Activated naive CD8-positive, alpha-beta T cell (primary cell): Measurements from ENCODE around the gene KRTAP3-2.
"Not testable (repeated sequence)": the region's sequence is repeated elsewhere in the genome, so short reads cannot be mapped to it uniquely, and the experiment has no call there.

Experiments
- H3K27ac Mint-ChIP-seq: one replicate; pipeline ENCODE4 v1.8.0; 2021; ENCODE audit warnings: mixed read lengths
- H3K27me3 Mint-ChIP-seq: one replicate; pipeline ENCODE4 v1.8.0; 2021; ENCODE audit warnings: mixed read lengths
- H3K36me3 Mint-ChIP-seq: one replicate; pipeline ENCODE4 v1.8.0; 2021; ENCODE audit warnings: mixed read lengths
- H3K4me1 Mint-ChIP-seq: one replicate; pipeline ENCODE4 v1.8.0; 2021; ENCODE audit warnings: low read depth, mixed read lengths
- H3K4me3 Mint-ChIP-seq: one replicate; pipeline ENCODE4 v1.8.0; 2021; ENCODE audit warnings: mild to moderate bottlenecking, mixed read lengths
- H3K9me3 Mint-ChIP-seq: one replicate; pipeline ENCODE4 v1.8.0; 2021; ENCODE audit warnings: low read depth, mixed read lengths

KRTAP3-2 gene

DNA sequence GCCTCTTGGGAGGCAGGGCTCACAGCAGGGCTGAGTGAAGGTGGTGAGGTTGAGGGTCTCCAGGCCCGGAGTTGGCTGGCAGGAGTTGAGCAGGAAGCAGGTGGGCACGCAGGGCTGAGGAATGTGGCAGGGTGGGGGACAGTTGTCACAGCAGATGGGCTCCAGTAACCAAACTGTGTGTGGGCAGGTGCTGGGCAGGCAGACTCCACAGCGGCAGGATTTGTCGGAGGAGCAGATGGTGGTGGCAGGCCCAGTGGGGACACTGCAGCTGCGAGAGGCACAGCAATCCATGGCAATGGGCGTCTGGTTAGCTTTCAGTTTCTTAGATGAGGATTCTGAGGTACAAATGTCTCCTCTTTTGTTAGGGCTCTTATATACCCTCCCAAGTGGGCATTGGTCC, at the start of gene KRTAP3-2:
Gene KRTAP3-2 (minus strand): TSS at position 344 of the 400 bp plus-strand sequence. CDS start 53 bp downstream, at position 291.
- H3K9me3 Mint-ChIP-seq, H3K4me1 Mint-ChIP-seq, H3K27ac Mint-ChIP-seq, H3K4me3 Mint-ChIP-seq, H3K36me3 Mint-ChIP-seq: not testable (repeated sequence)
- H3K27me3 Mint-ChIP-seq, result peaks cover 22% of the 10 kb centered on the region

DNA sequence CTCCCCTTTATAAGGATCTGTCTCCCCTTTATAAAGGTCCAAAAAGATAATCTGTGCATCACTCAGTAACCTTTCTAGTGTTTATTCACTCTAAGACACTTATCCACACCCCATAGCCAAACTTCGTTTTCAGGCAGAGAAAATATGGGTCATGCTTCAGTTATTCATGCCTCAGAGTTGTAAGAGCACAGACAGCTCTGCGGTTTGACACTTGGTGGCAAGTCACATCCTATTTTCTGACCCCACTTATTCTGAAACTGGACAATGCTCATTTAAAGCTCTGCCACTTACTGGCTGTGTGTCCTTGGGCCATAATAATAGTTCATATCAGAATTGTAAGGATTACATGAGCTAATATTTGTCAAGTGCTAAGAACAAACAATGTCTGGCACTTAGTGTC, 49.4 kb upstream of the KRTAP3-2 start:
- Mint-ChIP-seq H3K27me3 (peaks cover 13% of the 10 kb centered on the region), H3K36me3 (no peaks in the 10 kb centered on the region), H3K4me1 (peaks cover 2% of the 10 kb centered on the region), H3K9me3 (no peaks in the 10 kb centered on the region), H3K27ac (no peak overlapping the region), H3K4me3 (no peak overlapping the region)

DNA sequence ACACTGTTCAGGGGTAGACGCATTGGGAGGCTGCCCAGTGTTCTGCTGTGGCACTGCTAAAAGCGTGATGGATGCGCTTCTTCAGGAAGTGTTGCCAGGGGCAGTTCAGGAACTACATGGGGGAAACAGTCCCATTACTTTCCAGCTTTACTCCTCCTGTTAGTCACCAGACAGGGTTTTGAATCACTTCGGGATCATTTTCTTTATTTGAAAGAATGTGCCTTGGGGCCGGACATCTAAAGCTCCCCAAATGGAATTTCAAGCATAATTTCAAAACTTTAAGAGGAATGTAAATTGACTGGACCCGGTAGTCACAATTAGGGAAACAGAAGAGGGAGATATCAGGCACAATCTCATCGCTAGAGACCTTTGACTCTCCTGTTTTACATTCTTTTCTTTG, 48.7 kb upstream of the KRTAP3-2 start:
- Mint-ChIP-seq H3K27ac (no peak overlapping the region), H3K9me3 (peaks cover 4% of the 10 kb centered on the region), H3K27me3 (peaks cover 13% of the 10 kb centered on the region), H3K36me3 (no peaks in the 10 kb centered on the region), H3K4me1 (peaks cover 2% of the 10 kb centered on the region), H3K4me3 (no peak overlapping the region)

GRCh38 chr17:41046735-41047465, 47.2 kb upstream of the KRTAP3-2 start, which contains the start of gene KRTAP2-1:
KRTAP2-1 (minus strand) TSS chr17:41047316; CDS start chr17:41047267, 49 bp downstream.
- H3K36me3 Mint-ChIP-seq, H3K27ac Mint-ChIP-seq, H3K4me3 Mint-ChIP-seq, H3K4me1 Mint-ChIP-seq, H3K9me3 Mint-ChIP-seq: not testable (repeated sequence)
- peaks cover 13% of the 10 kb centered on the region for H3K27me3 Mint-ChIP-seq

DNA sequence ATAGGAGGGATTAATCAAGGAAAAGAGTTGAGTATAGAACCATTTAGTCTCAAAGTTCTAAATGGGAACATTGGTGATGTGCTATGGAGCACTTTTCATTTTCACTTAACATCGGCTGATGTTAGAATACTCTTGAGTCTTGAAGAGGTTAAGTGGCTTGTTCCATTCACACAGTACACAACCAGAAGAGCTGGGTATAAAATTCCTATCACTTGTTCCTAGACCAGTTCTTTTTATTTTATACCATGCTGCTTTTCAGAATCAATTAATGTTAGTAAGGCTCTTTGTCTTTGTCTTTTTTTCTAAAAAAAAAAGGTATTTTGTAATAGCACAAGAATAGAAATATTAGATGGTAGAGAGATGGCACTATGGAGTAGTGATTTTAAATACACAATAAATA, 43.2 kb upstream of the KRTAP3-2 start:
- H3K4me3 Mint-ChIP-seq, result no peak overlapping the region
- H3K27me3 Mint-ChIP-seq, result peaks cover 12% of the 10 kb centered on the region
- no peaks in the 10 kb centered on the region for H3K36me3 Mint-ChIP-seq
- H3K9me3 Mint-ChIP-seq, result peaks cover 6% of the 10 kb centered on the region
- H3K4me1 Mint-ChIP-seq, result peaks cover 2% of the 10 kb centered on the region
- H3K27ac Mint-ChIP-seq, result no peak overlapping the region

- H3K27ac Mint-ChIP-seq, H3K36me3 Mint-ChIP-seq, H3K9me3 Mint-ChIP-seq, H3K4me3 Mint-ChIP-seq, H3K4me1 Mint-ChIP-seq: not testable (repeated sequence)
- peaks cover 11% of the 10 kb centered on the region for H3K27me3 Mint-ChIP-seq
These were observed 41.3 kb upstream of the KRTAP3-2 start, which contains the start of gene KRTAP1-1 for GRCh38 chr17:41040783-41041571. KRTAP1-1 (minus strand) TSS chr17:41041450; CDS start chr17:41041397, 53 bp downstream.

DNA sequence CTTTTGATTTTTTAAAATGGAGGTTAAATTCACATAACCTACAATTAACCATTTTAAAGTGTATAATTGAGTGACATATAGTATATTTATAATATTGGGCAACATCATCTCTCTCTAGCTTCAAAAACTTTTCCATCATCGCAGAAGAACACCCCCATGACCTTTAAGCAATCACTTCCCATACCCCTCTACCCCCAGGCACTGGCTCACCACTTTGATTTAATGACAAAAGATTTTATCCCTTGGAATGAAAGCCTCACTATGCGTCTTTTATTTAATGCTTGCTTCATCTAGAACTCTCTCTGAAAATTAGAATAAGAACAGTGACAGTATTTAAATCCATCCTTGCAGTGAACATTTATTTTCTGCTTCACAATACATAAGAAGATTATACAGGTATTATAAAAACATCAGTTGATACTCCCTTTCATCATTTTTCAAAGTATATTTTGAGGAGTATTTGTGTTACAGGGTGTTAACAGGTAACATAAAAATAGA, 38.2 kb upstream of the KRTAP3-2 start:
- Mint-ChIP-seq H3K4me1 (no peaks in the 10 kb centered on the region), H3K9me3 (no peaks in the 10 kb centered on the region), H3K36me3 (no peaks in the 10 kb centered on the region)

DNA sequence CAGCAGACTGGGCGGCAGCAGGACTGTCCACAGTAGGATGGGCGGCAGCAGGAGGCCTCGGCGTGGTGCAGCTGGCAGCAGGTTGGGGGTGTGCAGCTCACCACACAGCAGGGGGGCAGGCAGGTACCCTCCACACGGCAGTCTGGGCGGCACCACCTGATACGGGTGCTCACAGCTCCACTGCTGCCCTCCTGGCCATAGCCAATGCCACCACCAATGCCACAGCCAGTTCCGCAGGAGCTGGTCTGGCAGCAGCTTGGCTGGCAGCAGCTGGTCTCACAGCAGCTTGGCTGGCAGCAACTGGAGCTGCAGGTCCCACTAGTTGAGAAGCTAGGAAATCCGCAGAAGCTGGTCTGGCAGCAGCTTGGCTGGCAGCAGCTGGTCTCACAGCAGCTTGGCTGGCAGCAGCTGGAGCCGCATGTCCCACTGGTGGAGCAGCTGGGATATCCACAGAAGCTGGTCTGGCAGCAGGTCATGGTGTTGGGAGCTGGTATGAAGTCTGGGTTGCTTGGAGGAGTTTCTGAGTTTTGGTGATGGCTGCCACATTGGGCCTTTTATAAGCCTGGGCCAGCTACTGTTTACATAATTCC, 34.7 kb upstream of the KRTAP3-2 start, which contains the start of gene KRTAP1-3:
Gene KRTAP1-3 (minus strand): TSS at position 529 of the 590 bp plus-strand sequence. CDS start 53 bp downstream, at position 476.
- H3K36me3 Mint-ChIP-seq, H3K4me1 Mint-ChIP-seq, H3K27ac Mint-ChIP-seq, H3K9me3 Mint-ChIP-seq, H3K27me3 Mint-ChIP-seq, H3K4me3 Mint-ChIP-seq: not testable (repeated sequence)

More for the DNA sequence above, 38.2 kb upstream of the KRTAP3-2 start:
- H3K27ac Mint-ChIP-seq, result no peak overlapping the region
- peaks cover 5% of the 10 kb centered on the region for H3K27me3 Mint-ChIP-seq
- H3K4me3 Mint-ChIP-seq, result no peak overlapping the region

DNA sequence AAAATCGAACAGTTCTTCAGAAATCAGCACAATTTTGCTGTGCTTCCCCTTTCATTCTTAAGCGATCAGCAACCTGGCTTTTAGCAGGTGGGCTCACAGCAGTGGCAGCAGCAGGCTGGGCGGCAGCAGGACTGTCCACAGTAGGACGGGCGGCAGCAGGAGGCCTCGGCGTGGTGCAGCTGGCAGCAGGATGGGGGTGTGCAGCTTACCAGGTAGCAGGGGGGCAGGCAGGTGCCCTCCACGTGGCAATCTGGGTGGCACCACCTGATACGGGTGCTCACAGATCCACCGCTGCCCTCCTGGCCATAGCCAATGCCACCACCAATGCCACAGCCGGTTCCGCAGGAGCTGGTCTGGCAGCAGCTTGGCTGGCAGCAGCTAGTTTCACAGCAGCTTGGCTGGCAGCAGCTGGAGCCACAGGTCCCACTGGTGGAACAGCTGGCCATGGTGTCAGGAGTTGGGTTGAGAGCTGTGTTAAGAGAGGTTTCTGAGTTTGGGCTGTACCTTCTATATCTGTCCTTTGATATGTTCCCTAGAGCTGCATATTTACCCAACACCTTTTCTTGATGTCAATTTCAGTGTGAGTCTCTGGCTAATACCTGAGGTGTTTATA, 30.0 kb upstream of the KRTAP3-2 start, which contains the start of gene KRTAP1-4:
Gene KRTAP1-4 (minus strand): TSS at position 563 of the 613 bp plus-strand sequence. CDS start 117 bp downstream, at position 446.
- H3K27ac Mint-ChIP-seq, result no peak within 1 kb of the TSS
- no peaks in the 10 kb centered on the region for H3K36me3 Mint-ChIP-seq
- H3K4me1 Mint-ChIP-seq, result peaks cover 6% of the 10 kb centered on the region
- H3K9me3 Mint-ChIP-seq, result no peaks in the 10 kb centered on the region
- H3K4me3 Mint-ChIP-seq, result no peak within 1 kb of the TSS
- peaks cover 7% of the 10 kb centered on the region for H3K27me3 Mint-ChIP-seq

- H3K27ac Mint-ChIP-seq, result no peak within 1 kb of the TSS
- H3K36me3 Mint-ChIP-seq, result peaks cover 3% of the 10 kb centered on the region
- no peak within 1 kb of the TSS for H3K4me3 Mint-ChIP-seq
- peaks cover 11% of the 10 kb centered on the region for H3K4me1 Mint-ChIP-seq
- H3K27me3 Mint-ChIP-seq, result peaks cover 9% of the 10 kb centered on the region
- no peaks in the 10 kb centered on the region for H3K9me3 Mint-ChIP-seq
These were observed 27.2 kb upstream of the KRTAP3-2 start, which contains the start of gene KRTAP1-5 for GRCh38 chr17:41026715-41027471. KRTAP1-5 (minus strand) TSS chr17:41027208; CDS start chr17:41027155, 53 bp downstream.

- H3K4me3 Mint-ChIP-seq, result no peak overlapping the region
- H3K9me3 Mint-ChIP-seq, result no peaks in the 10 kb centered on the region
- peaks cover 3% of the 10 kb centered on the region for H3K36me3 Mint-ChIP-seq
- H3K4me1 Mint-ChIP-seq, result peaks cover 11% of the 10 kb centered on the region
- H3K27me3 Mint-ChIP-seq, result peaks cover 9% of the 10 kb centered on the region
- H3K27ac Mint-ChIP-seq, result no peak overlapping the region
These were observed 25.0 kb upstream of the KRTAP3-2 start for GRCh38 chr17:41024697-41025096.

GRCh38 chr17:41020336-41020735, 20.6 kb upstream of the KRTAP3-2 start:
- peaks cover 3% of the 10 kb centered on the region for H3K36me3 Mint-ChIP-seq
- no peak overlapping the region for H3K4me3 Mint-ChIP-seq
- H3K9me3 Mint-ChIP-seq, result no peaks in the 10 kb centered on the region
- no peak overlapping the region for H3K27ac Mint-ChIP-seq
- peaks cover 4% of the 10 kb centered on the region for H3K27me3 Mint-ChIP-seq
- peaks cover 11% of the 10 kb centered on the region for H3K4me1 Mint-ChIP-seq

GRCh38 chr17:41019415-41019814, 19.7 kb upstream of the KRTAP3-2 start:
- Mint-ChIP-seq H3K36me3 (peaks cover 3% of the 10 kb centered on the region), H3K27me3 (peaks cover 2% of the 10 kb centered on the region), H3K27ac (no peak overlapping the region), H3K4me1 (peaks cover 2% of the 10 kb centered on the region), H3K9me3 (no peaks in the 10 kb centered on the region), H3K4me3 (no peak overlapping the region)

GRCh38 chr17:41018541-41018940, 18.8 kb upstream of the KRTAP3-2 start:
- Mint-ChIP-seq H3K4me1 (no peaks in the 10 kb centered on the region), H3K4me3 (no peak overlapping the region), H3K9me3 (no peaks in the 10 kb centered on the region), H3K27me3 (peaks cover 2% of the 10 kb centered on the region), H3K36me3 (peaks cover 3% of the 10 kb centered on the region), H3K27ac (no peak overlapping the region)
